CD14-positive monocyte (primary cell): ENCODE results near the gene CD300C. TPM values are rescaled to one million over a fixed set of nuclear protein-coding genes. Genes with fewer than 3 reads are reported as not detected.

ENCODE experiments used
- DNase-seq, 3 donors: peaks; one replicate each; pipeline ENCODE4 v3.0.0-alpha.2; 2011 to 2022
- H2AFZ ChIP-seq: 2 replicates; pipeline ENCODE4 v1.6.0; 2012; ENCODE audit warnings: mild to moderate bottlenecking, low read depth, low read length, inconsistent platforms; ENCODE audit not compliant: insufficient read depth, poor library complexity, severe bottlenecking
- H3K27ac ChIP-seq, 2 donors: 1 replicate in 1 of 2; 2 replicates in 1 of 2; pipeline ENCODE4 v1.5.1; 2012 to 2013; ENCODE audit warnings: low read length in 2 of 2, control low read depth in 1 of 2, inconsistent platforms in 1 of 2, low read depth in 1 of 2, mild to moderate bottlenecking in 1 of 2
- H3K27me3 ChIP-seq, 2 donors: one replicate each; pipeline versions ENCODE4 v1.6.0 to v1.6.1; 2011 to 2013; ENCODE audit warnings: low read length in 2 of 2; ENCODE audit not compliant: control insufficient read depth in 2 of 2, insufficient read depth in 2 of 2
- H3K36me3 ChIP-seq, 2 donors: replicated peaks in 1 of 2; 1 replicate in 1 of 2; 2 replicates in 1 of 2; pipeline versions ENCODE4 v1.5.1 to v1.6.1; 2012 to 2013; ENCODE audit warnings: low read length in 2 of 2, control low read depth in 1 of 2, inconsistent platforms in 1 of 2, mild to moderate bottlenecking in 1 of 2; ENCODE audit not compliant: insufficient read depth in 2 of 2, control insufficient read depth in 1 of 2
- H3K4me1 ChIP-seq, 2 donors: 1 replicate in 1 of 2; 2 replicates in 1 of 2; pipeline versions ENCODE4 v1.5.1 to v1.6.1; 2012 to 2013; ENCODE audit warnings: low read length in 2 of 2, control low read depth in 1 of 2, inconsistent platforms in 1 of 2, mild to moderate bottlenecking in 1 of 2, moderate library complexity in 1 of 2; ENCODE audit not compliant: insufficient read depth in 2 of 2, control insufficient read depth in 1 of 2
- H3K4me2 ChIP-seq: replicated peaks from 2 replicates; pipeline ENCODE3; 2012; ENCODE audit warnings: low read length, moderate library complexity, mild to moderate bottlenecking; ENCODE audit not compliant: poor library complexity, severe bottlenecking; ENCODE audit errors: extremely low read depth
- H3K4me3 ChIP-seq, 3 experiments: fragments of 200-600 bp in 1 of 3; sonication (generic) in 1 of 3; replicated peaks in 1 of 3; 1 replicate in 2 of 3; 2 replicates in 1 of 3; pipeline ENCODE4 v1.5.1; 2011 to 2013; ENCODE audit warnings: low read length in 3 of 3, mild to moderate bottlenecking in 3 of 3, control low read depth in 2 of 3, low read depth in 2 of 3, inconsistent platforms in 1 of 3, moderate library complexity in 1 of 3
- H3K79me2 ChIP-seq: 2 replicates; pipeline ENCODE4 v1.6.0; 2012; ENCODE audit warnings: mild to moderate bottlenecking, control low read depth, inconsistent platforms, low read length, moderate library complexity; ENCODE audit not compliant: insufficient read depth
- H3K9ac ChIP-seq: 2 replicates; pipeline ENCODE4 v1.6.0; 2017; ENCODE audit warnings: low read length, mild to moderate bottlenecking; ENCODE audit not compliant: insufficient read depth, poor library complexity, severe bottlenecking
- H3K9me3 ChIP-seq, 2 donors: replicated peaks in 1 of 2; 1 replicate in 1 of 2; 2 replicates in 1 of 2; pipeline versions ENCODE4 v1.5.1 to v1.6.1; 2012 to 2013; ENCODE audit warnings: low read length in 2 of 2, control low read depth in 1 of 2; ENCODE audit not compliant: control insufficient read depth in 1 of 2, insufficient read depth in 1 of 2
- H4K20me1 ChIP-seq: 2 replicates; pipeline ENCODE4 v1.6.0; 2012; ENCODE audit warnings: mild to moderate bottlenecking, low read length, control low read depth, moderate library complexity; ENCODE audit not compliant: insufficient read depth
- H3K27ac Mint-ChIP-seq, 7 donors: one replicate each; pipeline ENCODE4 v1.8.0; 2020; ENCODE audit warnings: mild to moderate bottlenecking in 7 of 7, mixed read lengths in 7 of 7, moderate library complexity in 6 of 7, inconsistent platforms in 2 of 7
- H3K27me3 Mint-ChIP-seq, 3 donors: one replicate each; pipeline ENCODE4 v1.8.0; 2021 to 2022; ENCODE audit warnings: low read depth in 3 of 3, mild to moderate bottlenecking in 3 of 3, mixed read lengths in 3 of 3, moderate library complexity in 3 of 3, inconsistent platforms in 1 of 3
- H3K36me3 Mint-ChIP-seq, 2 donors: one replicate each; pipeline ENCODE4 v1.8.0; 2020; ENCODE audit warnings: mixed read lengths in 2 of 2, inconsistent platforms in 1 of 2, mild to moderate bottlenecking in 1 of 2
- H3K4me1 Mint-ChIP-seq: one replicate; pipeline ENCODE4 v1.8.0; 2020; ENCODE audit warnings: mild to moderate bottlenecking, mixed read lengths
- H3K4me3 Mint-ChIP-seq, 2 donors: one replicate each; pipeline ENCODE4 v1.8.0; 2020; ENCODE audit warnings: mild to moderate bottlenecking in 2 of 2, mixed read lengths in 2 of 2, moderate library complexity in 1 of 2
- H3K9me3 Mint-ChIP-seq, 7 donors: one replicate each; pipeline ENCODE4 v1.8.0; 2020 to 2022; ENCODE audit warnings: mixed read lengths in 7 of 7, mild to moderate bottlenecking in 6 of 7, moderate library complexity in 6 of 7, inconsistent platforms in 2 of 7
- CTCF ChIP-seq: fragments of 200-600 bp; IDR thresholded peaks from one replicate; pipeline ENCODE4 v1.8.0; 2022; ENCODE audit warnings: antibody characterized with exemption, mild to moderate bottlenecking
- WGBS: methylation state at CpG from one replicate; pipeline ENCODE4 v1.1.5; 2013; ENCODE audit warnings: missing lambda C conversion rate; ENCODE audit not compliant: insufficient coverage; 5-methylcytosine and 5-hydroxymethylcytosine counted together
- intact Hi-C, 2 donors: fragments of 100-400 bp; cut with micrococcal nuclease; formaldehyde crosslinking; loops; one replicate each; pipeline versions ENCODE4 v1.15.0 to v1.15.1; 2023
- polyA plus RNA-seq, 3 donors: library from polyadenylated mRNA; depleted of rRNA in 1 of 3; unstranded in 2 of 3; stranded (reverse) in 1 of 3; fragments of 300-500 nt in 2 of 3; fragments of >200 nt in 1 of 3; fragmentation: Illumina TruSeq in 2 of 3; gene quantifications; 1 replicate in 2 of 3; 2 replicates in 1 of 3; pipeline ENCODE4 v1.2.3, GENCODE V29; 2012 to 2021

Gene CD300C
- polyA plus RNA-seq, 3 donors, result 68.3 to 141 (median 93.1) TPM

- Histone ChIP-seq H3K4me3 (no peak overlapping the region), H2AFZ (no peak overlapping the region), H4K20me1 (no peaks in the 10 kb centered on the region), H3K4me2 (no peak overlapping the region), H3K27me3 (no peaks in the 10 kb centered on the region), H3K79me2 (no peaks in the 10 kb centered on the region), H3K4me1 (peaks cover 17 to 32% of the 10 kb centered on the region in 2 donors), H3K9me3 (no peaks in the 10 kb centered on the region), H3K27ac (no peak overlapping the region), H3K9ac (no peak overlapping the region), H3K36me3 (peaks cover 5 to 18% of the 10 kb centered on the region in 2 donors)
- Mint-ChIP-seq H3K27me3 (peaks cover 0 to 5% (median 1%) of the 10 kb centered on the region in 3 donors), H3K36me3 (peaks cover 30 to 31% of the 10 kb centered on the region in 2 donors), H3K27ac (peak overlapping the region in 6 of 7 donors; percentile 53 to 91 (median 82)), H3K4me3 (no peak overlapping the region), H3K9me3 (peaks cover 0 to 3% (median 0%) of the 10 kb centered on the region in 7 donors), H3K4me1 (peaks cover 30% of the 10 kb centered on the region)
- intact Hi-C loops, result loop anchor here (2.0 to 5.0 kb wide), 5 partner anchors 25 to 114 kb away; partner anchors contain the start of genes CD300A (in 1 of the 2) and CD300LB (in 1 of the 2)
- TF ChIP-seq CTCF, result no peak
- WGBS, result no CpG with 5 or more reads among the region's 7 CpGs
- DNase-seq, result peak; percentile 49 to 75 (median 54)
Observed at GRCh38 chr17:74491626-74492025, 54.3 kb downstream of the CD300C start.

Other genes with a start within 250 kb of the CD300C start
- not detected for gene KIF19, start 219.9 kb downstream of the CD300C start, polyA plus RNA-seq
- not detected for gene BTBD17, start 184.2 kb downstream of the CD300C start, polyA plus RNA-seq
- not detected for gene GPR142, start 178.6 kb downstream of the CD300C start, polyA plus RNA-seq
- gene GPRC5C, start 114.0 kb downstream of the CD300C start, polyA plus RNA-seq, result 1 to 10 TPM in 2 of 3 donors, under 1 TPM in 1; 0.47 to 3.3 (median 1.9) TPM
- 100 to 1,000 TPM; 173 to 222 (median 212) TPM for gene CD300A, start 79.5 kb downstream of the CD300C start, polyA plus RNA-seq
- 100 to 1,000 TPM in 1 of 3 donors, 10 to 100 TPM in 2; 88.0 to 102 (median 92.9) TPM for gene CD300LB, start 14.6 kb downstream of the CD300C start, polyA plus RNA-seq
- gene CD300H, start 21.4 kb upstream of the CD300C start, polyA plus RNA-seq, result 100 to 1,000 TPM in 1 of 3 donors, 10 to 100 TPM in 2; 57.9 to 148 (median 84.7) TPM
- gene CD300LD, start 46.2 kb upstream of the CD300C start, polyA plus RNA-seq, result under 1 TPM; 0.33 to 0.50 (median 0.41) TPM
- gene CD300E, start 77.6 kb upstream of the CD300C start, polyA plus RNA-seq, result 100 to 1,000 TPM in 2 of 3 donors, 10 to 100 TPM in 1; 65.0 to 228 (median 122) TPM
- 100 to 1,000 TPM; 112 to 184 (median 175) TPM for gene CD300LF, start 166.8 kb upstream of the CD300C start, polyA plus RNA-seq
- 10 to 100 TPM; 26.8 to 40.9 (median 33.1) TPM for gene RAB37, start 191.1 kb upstream of the CD300C start, polyA plus RNA-seq
- 100 to 1,000 TPM in 2 of 3 donors, 10 to 100 TPM in 1; 79.5 to 149 (median 131) TPM for gene NHERF1, start 202.5 kb upstream of the CD300C start, polyA plus RNA-seq
- 10 to 100 TPM in 1 of 3 donors, 1 to 10 TPM in 2; 7.1 to 95.6 (median 7.8) TPM for gene NAT9, start 230.2 kb upstream of the CD300C start, polyA plus RNA-seq